Adrenal gland (tissue), 19 donors: Measurements from ENCODE around the gene POLR2J. TPM values are rescaled to one million over a fixed set of nuclear protein-coding genes. Genes with fewer than 3 reads are reported as not detected.
"Not testable (repeated sequence)": the region's sequence is repeated elsewhere in the genome, so short reads cannot be mapped to it uniquely, and the experiment has no call there.

Experiments used
- DNase-seq, 7 donors: peaks; one replicate each; pipeline ENCODE4 v3.0.0-alpha.2; 2019 to 2020
- H3K27ac ChIP-seq, 5 donors: fragments of 200-600 bp; sonication (generic) in 4 of 5; 1 replicate in 3 of 5; 2 replicates in 2 of 5; pipeline versions ENCODE4 v1.5.1 to v1.8.0; 2016 to 2020; ENCODE audit warnings: mild to moderate bottlenecking in 1 of 5
- H3K27me3 ChIP-seq: fragments of 200-600 bp; 2 replicates; pipeline ENCODE4 v1.8.0; 2021
- H3K36me3 ChIP-seq, 2 donors: fragments of 200-600 bp; replicated peaks in 1 of 2; 1 replicate in 1 of 2; 2 replicates in 1 of 2; pipeline versions ENCODE4 v1.5.1 to v1.8.0; 2018 to 2022
- H3K4me1 ChIP-seq, 2 donors: fragments of 200-600 bp; replicated peaks in 1 of 2; 1 replicate in 1 of 2; 2 replicates in 1 of 2; pipeline versions ENCODE4 v1.5.1 to v1.8.0; 2018 to 2021
- H3K4me3 ChIP-seq, 4 donors: fragments of 200-600 bp; sonication (generic) in 3 of 4; one replicate each; pipeline ENCODE4 v1.5.1; 2016 to 2018
- H3K9me3 ChIP-seq, 3 donors: fragments of 200-600 bp; sonication (generic) in 1 of 3; replicated peaks in 1 of 3; 1 replicate in 2 of 3; 2 replicates in 1 of 3; pipeline versions ENCODE4 v1.5.1 to v1.8.0; 2016 to 2021
- POLR2A ChIP-seq, 2 donors: fragments of 450-650 bp; IDR thresholded peaks; one replicate each; pipeline ENCODE4 v1.6.1; 2017; ENCODE audit warnings: antibody characterized with exemption in 2 of 2, mild to moderate bottlenecking in 2 of 2, moderate library complexity in 1 of 2
- WGBS, 4 donors: extraction: QIAGEN DNeasy Blood & Tissue Kit in 2 of 4; methylation state at CpG; one replicate each; pipeline versions ENCODE4 v1.1.5 to v1.1.7; 2013 to 2017; 5-methylcytosine and 5-hydroxymethylcytosine counted together
- intact Hi-C, 2 donors: fragments of 100-400 bp; cut with DNase I; formaldehyde crosslinking; loops; one replicate each; pipeline versions ENCODE4 v1.14.1 to v1.15.0; 2022 to 2023
- long read RNA-seq, 10 donors: library from polyadenylated mRNA in 3 of 10; unstranded in 2 of 10; stranded (forward) in 1 of 10; transcript quantifications; one replicate each; pipeline ENCODE4 v2.0.0 and lab custom pipeline, GENCODE V29; 2021 to 2026
- polyA plus RNA-seq, 3 donors: library from polyadenylated mRNA; stranded (reverse); fragments of 200-250 nt in 2 of 3; fragments of 350-450 nt in 1 of 3; fragmentation: Illumina TruSeq in 1 of 3; extraction: RNeasy Lipid Tissue Mini Kit (QIAGEN cat#74804) in 1 of 3; gene quantifications; one replicate each; pipeline ENCODE4 v1.2.3, GENCODE V29; 2013 to 2014
- total RNA-seq, 9 donors: library from RNA; depleted of rRNA in 4 of 9; stranded (reverse); fragments of >200 nt in 4 of 9; fragments of 120-200 nt in 1 of 9; fragmentation: NEBNext Ultra II Directional in 1 of 9; extraction: Animal tissue kit (Norgen Biotek cat#: 25700) in 1 of 9; gene quantifications; one replicate each; pipeline versions ENCODE4 v1.1.0 to v1.2.4, GENCODE V29; 2013 to 2023
- TF ChIP-seq, protein P1 (sequence below), 6 experiments: fragments of 450-650 bp in 4 of 6; fragments of 200-600 bp in 2 of 6; sonication (generic) in 1 of 6; IDR thresholded peaks; 1 replicate in 5 of 6; 2 replicates in 1 of 6; pipeline versions ENCODE4 v1.5.1 to v1.8.0; 2016 to 2021; ENCODE audit warnings: antibody characterized with exemption in 6 of 6, mild to moderate bottlenecking in 2 of 6, moderate library complexity in 1 of 6
- donor health status: healthy with polysubstance abuse.
- donor health status: Bipolar disorder and iron deficiency.
- donor health status: DM: yes; HTN: yes; CAD: no.
- donor health status: DM: no; HTN: no; CAD: no.
- donor health status: DM: no; HTN: no; CAD: no.
- donor health status: DM: yes; HTN: yes; CAD: no.

The POLR2J gene
- 10 to 100 TPM; 15.0 to 79.4 (median 54.2) TPM for total RNA-seq
- polyA plus RNA-seq, result 100 to 1,000 TPM in 2 of 3 donors, 10 to 100 TPM in 1; 75.8 to 295 (median 172) TPM
- long read RNA-seq, donor 1, transcript POLR2J-201 (4 exons, 932 nt), result major isoform, 99 of 112 reads
- long read RNA-seq, donor 1, partial matches to known transcripts, result 13 of 112 reads
- long read RNA-seq, donor 1, other reads (novel, unspliced or antisense), result 0 of 112 reads
- long read RNA-seq, donor 2, transcript POLR2J-201 (4 exons, 932 nt), result major isoform, 42 of 56 reads
- long read RNA-seq, donor 2, partial matches to known transcripts, result 14 of 56 reads
- long read RNA-seq, donor 2, other reads (novel, unspliced or antisense), result 0 of 56 reads
- long read RNA-seq, donor 3, transcript POLR2J-201 (4 exons, 932 nt), result major isoform, 57 of 57 reads
- long read RNA-seq, donor 3, partial matches to known transcripts, result 0 of 57 reads
- long read RNA-seq, donor 3, other reads (novel, unspliced or antisense), result 0 of 57 reads
- long read RNA-seq, donor 4, transcript POLR2J-201 (4 exons, 932 nt), result major isoform, 125 of 135 reads
- long read RNA-seq, donor 4, partial matches to known transcripts, result 2 of 135 reads
- long read RNA-seq, donor 4, other reads (novel, unspliced or antisense), result 8 of 135 reads
- long read RNA-seq, donor 5, transcript POLR2J-201 (4 exons, 932 nt), result major isoform, 128 of 134 reads
- long read RNA-seq, donor 5, partial matches to known transcripts, result 4 of 134 reads
- long read RNA-seq, donor 5, other reads (novel, unspliced or antisense), result 2 of 134 reads
- long read RNA-seq, donor 6, transcript POLR2J-201 (4 exons, 932 nt), result major isoform, 81 of 87 reads
- long read RNA-seq, donor 6, partial matches to known transcripts, result 1 of 87 reads
- long read RNA-seq, donor 6, other reads (novel, unspliced or antisense), result 5 of 87 reads
- long read RNA-seq, donor 7, transcript POLR2J-201 (4 exons, 932 nt), result major isoform, 31 of 45 reads
- long read RNA-seq, donor 7, partial matches to known transcripts, result 14 of 45 reads
- long read RNA-seq, donor 7, other reads (novel, unspliced or antisense), result 0 of 45 reads
- long read RNA-seq, donor 8, transcript POLR2J-201 (4 exons, 932 nt), result major isoform, 101 of 108 reads
- long read RNA-seq, donor 8, partial matches to known transcripts, result 7 of 108 reads
- long read RNA-seq, donor 8, other reads (novel, unspliced or antisense), result 0 of 108 reads
- long read RNA-seq, donor 9, transcript POLR2J-201 (4 exons, 932 nt), result major isoform, 69 of 69 reads
- long read RNA-seq, donor 9, partial matches to known transcripts, result 0 of 69 reads
- long read RNA-seq, donor 9, other reads (novel, unspliced or antisense), result 0 of 69 reads
- long read RNA-seq, donor 10, transcript POLR2J-201 (4 exons, 932 nt), result major isoform, 22 of 22 reads
- long read RNA-seq, donor 10, partial matches to known transcripts, result 0 of 22 reads
- long read RNA-seq, donor 10, other reads (novel, unspliced or antisense), result 0 of 22 reads

DNA sequence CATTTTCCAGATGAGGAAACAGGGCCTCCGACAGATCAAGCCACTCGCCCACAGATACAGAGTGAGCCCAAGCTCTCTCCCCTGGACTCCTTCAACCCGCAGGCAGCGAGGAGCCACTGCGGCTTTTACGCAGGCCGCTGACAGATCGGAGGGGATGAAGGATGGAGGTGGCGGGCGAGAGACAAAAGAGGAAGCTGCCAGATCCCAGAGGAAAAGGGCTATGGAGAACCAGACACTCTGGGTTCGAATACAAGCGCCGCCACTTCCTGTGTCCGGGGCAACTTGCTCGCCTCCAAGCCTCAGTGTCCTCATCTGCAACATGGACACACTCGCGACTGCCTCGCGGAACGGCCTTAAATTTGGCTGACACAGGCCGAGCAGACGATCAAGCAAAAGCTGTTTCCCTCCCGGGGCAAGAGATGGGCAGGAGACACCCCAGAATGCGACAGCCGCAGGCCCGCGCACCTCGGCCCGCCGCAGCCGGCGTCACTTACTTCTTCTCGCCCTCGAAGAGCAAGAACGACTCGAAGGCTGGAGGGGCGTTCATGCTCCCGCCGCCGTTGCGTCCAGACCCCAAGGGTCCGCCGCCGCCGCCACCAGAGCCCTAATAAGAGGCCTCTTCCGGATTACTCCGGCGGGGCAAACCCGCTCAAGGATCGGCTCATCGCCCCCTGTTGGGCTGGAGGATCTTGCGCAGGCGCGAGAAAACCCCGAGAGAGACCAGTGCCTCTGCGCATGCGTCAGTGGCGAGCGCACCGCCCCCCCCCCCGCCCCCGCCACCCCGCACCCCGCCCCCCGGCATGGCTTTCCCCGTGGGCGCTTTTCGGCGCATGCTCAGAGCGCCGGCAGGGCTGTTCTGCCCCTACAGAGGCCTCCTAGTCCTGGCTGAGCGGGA lies at the start of gene POLR2J:
TSS of gene POLR2J (minus strand) at position 609 of the 895 bp plus-strand sequence. CDS start at position 547, 62 bp downstream.
- WGBS, 4 donors, result 0 to 1% (median 0%) methylated on average over 8 to 36 of the region's 72 CpGs; no CpG with 5 or more reads in 1 of the 4 donors
- peak within 1 kb of the TSS in 3 of 4 donors; percentile 37 to 58 (median 56) for H3K4me3 ChIP-seq
- H3K4me1 ChIP-seq, H3K36me3 ChIP-seq, H3K27me3 ChIP-seq, H3K9me3 ChIP-seq, intact Hi-C loops: not testable (repeated sequence)
- H3K27ac ChIP-seq, result peak within 1 kb of the TSS in 2 of 5 donors; percentile 68 to 77
- TF ChIP-seq, protein P1, sequence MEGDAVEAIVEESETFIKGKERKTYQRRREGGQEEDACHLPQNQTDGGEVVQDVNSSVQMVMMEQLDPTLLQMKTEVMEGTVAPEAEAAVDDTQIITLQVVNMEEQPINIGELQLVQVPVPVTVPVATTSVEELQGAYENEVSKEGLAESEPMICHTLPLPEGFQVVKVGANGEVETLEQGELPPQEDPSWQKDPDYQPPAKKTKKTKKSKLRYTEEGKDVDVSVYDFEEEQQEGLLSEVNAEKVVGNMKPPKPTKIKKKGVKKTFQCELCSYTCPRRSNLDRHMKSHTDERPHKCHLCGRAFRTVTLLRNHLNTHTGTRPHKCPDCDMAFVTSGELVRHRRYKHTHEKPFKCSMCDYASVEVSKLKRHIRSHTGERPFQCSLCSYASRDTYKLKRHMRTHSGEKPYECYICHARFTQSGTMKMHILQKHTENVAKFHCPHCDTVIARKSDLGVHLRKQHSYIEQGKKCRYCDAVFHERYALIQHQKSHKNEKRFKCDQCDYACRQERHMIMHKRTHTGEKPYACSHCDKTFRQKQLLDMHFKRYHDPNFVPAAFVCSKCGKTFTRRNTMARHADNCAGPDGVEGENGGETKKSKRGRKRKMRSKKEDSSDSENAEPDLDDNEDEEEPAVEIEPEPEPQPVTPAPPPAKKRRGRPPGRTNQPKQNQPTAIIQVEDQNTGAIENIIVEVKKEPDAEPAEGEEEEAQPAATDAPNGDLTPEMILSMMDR (IDR thresholded peaks at IDR 0.05), result peak in 5 of 6 experiments; percentile 25 to 58 (median 42)
- TF ChIP-seq POLR2A (IDR thresholded peaks at IDR 0.05), result peak in 1 of 2 donors; percentile 71
- DNase-seq, result peak; percentile 85 to 95 (median 91)

DNA sequence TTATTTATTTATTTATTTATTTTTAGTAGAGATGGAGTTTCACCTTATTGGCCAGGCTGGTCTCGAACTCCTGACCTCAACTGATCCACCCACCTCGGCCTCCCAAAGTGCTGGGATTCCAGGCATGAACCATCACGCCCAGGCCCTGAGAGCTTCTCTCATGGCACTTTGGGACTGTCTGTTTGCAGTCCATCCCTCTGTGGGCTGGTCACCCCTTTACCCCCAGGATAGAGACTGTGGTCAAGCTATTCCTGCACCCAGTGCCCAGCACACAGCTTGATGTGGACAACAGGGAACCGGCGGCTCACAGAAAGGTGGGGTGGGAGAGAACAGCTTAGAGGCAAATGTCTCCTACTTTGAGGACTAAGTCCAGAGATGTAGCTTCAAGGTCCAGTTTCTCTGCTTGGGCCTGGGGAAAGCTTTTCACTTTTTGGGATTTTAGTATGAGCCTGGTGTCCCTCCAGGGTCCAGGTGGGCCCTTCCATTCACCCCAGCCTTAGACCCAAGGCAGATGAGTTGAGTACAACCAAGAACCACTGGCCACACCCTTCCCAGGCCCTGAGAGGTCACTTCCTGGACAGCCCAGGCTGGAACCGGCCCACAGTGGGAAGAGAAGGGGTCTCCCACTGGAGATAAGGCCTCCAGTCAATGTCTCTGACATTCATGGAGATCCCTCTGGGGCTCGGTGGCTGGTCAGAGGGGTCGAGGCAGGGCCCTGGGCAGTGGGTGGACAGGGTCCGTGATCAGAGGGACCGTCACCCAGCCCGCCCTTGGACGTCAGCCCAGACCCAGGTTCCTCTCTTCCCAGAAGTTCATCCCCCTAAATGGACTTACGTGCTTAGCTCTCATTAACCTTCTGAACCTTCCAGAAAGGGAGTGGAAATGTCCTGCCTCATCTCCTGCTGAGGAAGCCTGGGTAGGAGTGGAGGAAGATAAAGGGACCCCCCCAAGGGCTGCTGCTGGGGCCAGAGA lies 49.4 kb upstream of the POLR2J start:
- intact Hi-C loops, H3K9me3 ChIP-seq, H3K4me3 ChIP-seq, H3K27me3 ChIP-seq, H3K4me1 ChIP-seq, H3K36me3 ChIP-seq, H3K27ac ChIP-seq: not testable (repeated sequence)
- 67 to 89% (median 87%) methylated on average over 1 to 3 of the region's 13 CpGs; no CpG with 5 or more reads in 1 of the 4 donors for WGBS, 4 donors
- DNase-seq, result peak in 1 of 7 donors; percentile 2

DNA sequence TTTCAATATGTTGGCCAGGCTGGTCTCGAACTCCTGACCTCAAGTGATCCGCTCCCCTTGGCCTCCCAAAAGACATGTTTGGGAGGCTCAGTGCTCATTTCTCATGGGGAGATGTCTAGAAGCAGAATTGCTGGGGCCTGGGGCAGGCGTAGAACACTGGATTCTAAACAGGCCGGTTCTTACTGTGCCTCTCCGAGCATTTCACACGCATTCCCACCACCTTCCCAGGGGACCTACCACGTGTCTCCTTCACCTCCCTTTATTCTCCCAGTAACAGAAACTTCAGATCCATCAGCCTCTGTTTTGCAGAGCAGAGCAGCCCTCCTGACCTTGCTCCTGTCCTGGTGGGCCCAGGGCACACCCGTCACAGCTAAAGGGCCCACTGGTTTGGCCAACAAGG lies 48.5 kb upstream of the POLR2J start:
- H3K27ac ChIP-seq, DNase-seq, H3K9me3 ChIP-seq, H3K4me3 ChIP-seq, intact Hi-C loops, H3K4me1 ChIP-seq, H3K36me3 ChIP-seq, H3K27me3 ChIP-seq: not testable (repeated sequence)
- WGBS, 4 donors, result 76 to 100% (median 90%) methylated on average over 1 of the region's 8 CpGs

DNA sequence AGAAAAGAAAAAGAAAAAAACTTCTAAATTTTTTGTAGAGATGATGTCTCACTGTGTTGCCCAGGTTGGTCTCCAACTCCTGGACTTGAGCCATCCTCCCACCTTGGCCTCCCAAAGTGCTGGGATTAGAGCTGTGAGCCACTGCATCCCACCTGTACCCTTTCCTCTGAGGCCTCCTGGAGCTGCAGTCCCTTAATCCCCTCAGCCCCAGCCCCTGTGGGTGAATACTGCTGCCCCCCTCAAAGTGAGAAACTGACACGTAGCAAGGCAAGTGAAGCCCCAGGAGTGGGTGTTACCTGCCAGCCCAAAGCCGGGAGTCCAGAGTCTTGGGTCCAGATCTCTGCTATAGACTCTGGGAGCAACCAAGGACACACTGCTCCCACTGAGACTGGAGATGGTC lies 46.1 kb upstream of the POLR2J start:
- WGBS, 4 donors, result 33 to 55% (median 40%) methylated on average over 1 of the region's 2 CpGs; no CpG with 5 or more reads in 1 of the 4 donors
- H3K9me3 ChIP-seq, H3K36me3 ChIP-seq, H3K4me3 ChIP-seq, H3K4me1 ChIP-seq, H3K27ac ChIP-seq, intact Hi-C loops, H3K27me3 ChIP-seq: not testable (repeated sequence)
- DNase-seq, result peak in 4 of 7 donors; percentile 5 to 20 (median 12)

DNA sequence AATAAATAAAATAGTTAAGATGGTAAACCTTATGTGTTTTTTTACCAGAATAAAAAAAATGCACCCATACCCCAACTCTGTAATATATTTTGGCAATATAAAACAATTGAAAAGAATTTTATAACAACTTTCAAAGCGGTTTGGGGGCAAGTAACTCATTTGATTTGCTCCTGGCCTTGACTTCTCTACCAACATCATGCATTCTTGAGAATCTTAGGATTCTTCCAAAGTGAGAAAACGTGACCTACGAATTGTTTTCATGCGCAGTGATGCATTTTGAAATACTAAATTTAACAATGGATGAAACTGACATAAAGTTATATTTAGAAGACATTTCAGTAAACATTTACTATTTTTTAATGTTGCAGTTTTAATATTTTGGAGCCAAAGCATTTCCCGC lies 42.1 kb upstream of the POLR2J start:
- intact Hi-C loops, H3K4me3 ChIP-seq: not testable (repeated sequence)
- 67 to 89% (median 86%) methylated on average over 3 to 4 of the region's 5 CpGs; no CpG with 5 or more reads in 1 of the 4 donors for WGBS, 4 donors

DNA sequence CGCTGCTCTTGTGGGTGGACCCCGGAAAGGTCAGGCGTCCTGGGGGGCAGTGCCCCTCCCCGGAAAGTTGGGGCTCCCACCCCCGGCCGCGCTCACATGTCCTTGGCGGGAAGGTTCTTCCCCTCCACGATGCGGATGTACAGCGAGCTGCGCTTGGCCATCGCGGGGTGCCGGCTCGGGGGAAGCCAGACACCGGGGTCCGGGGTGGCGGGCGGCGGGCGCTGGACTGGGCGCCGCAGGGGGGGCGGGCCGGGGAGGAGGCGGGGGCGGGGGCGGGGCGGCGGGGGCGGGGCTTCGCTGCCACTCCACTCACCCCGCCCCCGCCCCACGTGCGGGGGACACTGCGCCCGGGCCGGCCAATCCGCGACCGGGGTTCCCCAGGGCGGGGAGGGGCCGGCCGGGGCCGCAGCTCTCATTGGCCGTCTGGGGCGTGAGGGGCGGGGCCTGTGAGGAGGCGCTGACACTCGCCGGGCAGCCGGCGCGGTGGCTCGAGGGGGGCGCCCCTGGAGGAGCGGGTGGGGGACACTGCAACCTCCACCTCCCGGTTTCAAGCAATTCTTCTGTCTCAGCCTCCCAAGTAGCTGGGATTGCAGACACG lies 38.9 kb upstream of the POLR2J start, which contains the start of gene RASA4B:
TSS of gene RASA4B (minus strand) at position 228 of the 598 bp plus-strand sequence. CDS start at position 161, 67 bp downstream.
- H3K4me3 ChIP-seq, H3K27ac ChIP-seq, intact Hi-C loops, H3K9me3 ChIP-seq, H3K36me3 ChIP-seq, H3K27me3 ChIP-seq, H3K4me1 ChIP-seq: not testable (repeated sequence)
- 0% methylated on average over 12 to 17 of the region's 61 CpGs; no CpG with 5 or more reads in 2 of the 4 donors for WGBS, 4 donors
- DNase-seq, result peak in 2 of 7 donors; percentile 9 to 27

More for the DNA sequence above, 42.1 kb upstream of the POLR2J start:
- not testable (repeated sequence) for H3K27me3 ChIP-seq, H3K9me3 ChIP-seq, DNase-seq, H3K4me1 ChIP-seq, H3K36me3 ChIP-seq, H3K27ac ChIP-seq

DNA sequence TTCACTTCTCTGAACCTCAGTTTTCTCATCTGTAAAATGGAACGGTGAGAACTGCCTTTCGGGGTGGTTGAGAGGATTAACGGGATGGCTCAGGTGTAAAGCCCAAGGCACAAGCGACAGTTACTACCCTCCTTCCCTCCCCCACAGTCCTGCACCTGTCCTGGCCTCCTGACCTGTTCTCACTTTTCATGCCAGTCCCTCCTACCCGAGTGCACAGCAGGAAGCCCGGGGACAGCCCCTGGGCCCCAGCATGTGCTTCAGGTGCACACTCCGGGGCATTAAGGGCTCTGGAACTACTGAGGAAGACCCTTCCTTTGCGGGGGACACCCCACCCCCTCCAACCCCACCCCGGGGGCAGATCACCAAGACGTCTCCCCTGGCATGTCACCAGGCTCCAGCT lies 38.2 kb upstream of the POLR2J start:
- WGBS, 4 donors, result no CpG with 5 or more reads among the region's 10 CpGs
- intact Hi-C loops, H3K4me3 ChIP-seq, H3K9me3 ChIP-seq, H3K4me1 ChIP-seq, H3K36me3 ChIP-seq, H3K27me3 ChIP-seq, DNase-seq, H3K27ac ChIP-seq: not testable (repeated sequence)
